Measurements from ENCODE around the gene ATG13.
A peak's percentile ranks its signal among the peaks of the same experiment; 100 is the strongest.

Gene ATG13

DNA sequence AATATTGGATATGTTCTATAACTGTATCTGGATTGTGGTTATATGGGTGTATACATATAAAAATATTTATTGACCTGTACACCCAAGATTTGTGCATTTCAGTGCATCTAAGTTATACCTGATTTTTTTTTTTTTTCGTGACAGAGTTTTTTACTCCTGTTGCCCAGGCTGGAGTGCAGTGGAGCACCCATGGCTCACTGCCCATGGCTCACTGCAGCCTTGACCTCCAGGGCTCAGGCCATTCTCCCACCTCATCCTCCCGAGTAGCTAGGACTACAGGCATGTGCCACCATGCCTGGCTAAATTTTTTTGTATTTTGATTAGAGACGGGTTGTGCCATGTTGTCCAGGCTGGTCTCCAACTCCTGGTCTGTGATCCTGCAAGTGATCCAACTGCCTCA, 24.3 kb downstream of the ATG13 start:
- no peak overlapping the region for H3K4me2 ChIP-seq (ENCODE audit: low read length)
- H3K79me1 ChIP-seq (ENCODE audit: low read length) = no peaks in the 10 kb centered on the region
- no peak overlapping the region for H3K18ac ChIP-seq (ENCODE audit: low read length)
- no peak overlapping the region for H2BK120ac ChIP-seq (ENCODE audit: low read depth, low read length)
- H3K4me3 ChIP-seq (ENCODE audit: low read length) = no peak overlapping the region
- H2BK15ac ChIP-seq (replicated peaks; ENCODE audit: low read depth) = no peak overlapping the region
- no peak overlapping the region for H2BK5ac ChIP-seq (ENCODE audit: low read length)
- no peaks in the 10 kb centered on the region for H3K27me3 ChIP-seq (ENCODE audit: insufficient read depth, low read length, poor library complexity)
- no peak overlapping the region for H4K8ac ChIP-seq (ENCODE audit: low read depth, low read length)
- no peak overlapping the region for H3K23ac ChIP-seq (ENCODE audit: low read length)
- no peak overlapping the region for H3K27ac ChIP-seq (ENCODE audit: low read depth, low read length)
- H3K79me2 ChIP-seq (ENCODE audit: control insufficient read depth, insufficient read depth, low read length) = no peaks in the 10 kb centered on the region
- H3K4ac ChIP-seq (ENCODE audit: low read depth, low read length) = no peak overlapping the region
- no peak for DNase-seq
- no CpG with 5 or more reads among the region's 3 CpGs for WGBS (ENCODE audit: extremely low coverage, insufficient coverage, low lambda C conversion rate)
- H3K4me1 ChIP-seq (ENCODE audit: control insufficient read depth, low read depth, low read length) = no peaks in the 10 kb centered on the region
- peaks cover 4% of the 10 kb centered on the region for H3K36me3 ChIP-seq (ENCODE audit: control insufficient read depth, insufficient read depth, low read length)
- no peak overlapping the region for H4K5ac ChIP-seq (ENCODE audit: low read length)
- H3K56ac ChIP-seq (ENCODE audit: low read length) = no peak overlapping the region
- no peak overlapping the region for H3K9ac ChIP-seq (ENCODE audit: low read length)
- no peak overlapping the region for H2AK5ac ChIP-seq (ENCODE audit: low read length)

DNA sequence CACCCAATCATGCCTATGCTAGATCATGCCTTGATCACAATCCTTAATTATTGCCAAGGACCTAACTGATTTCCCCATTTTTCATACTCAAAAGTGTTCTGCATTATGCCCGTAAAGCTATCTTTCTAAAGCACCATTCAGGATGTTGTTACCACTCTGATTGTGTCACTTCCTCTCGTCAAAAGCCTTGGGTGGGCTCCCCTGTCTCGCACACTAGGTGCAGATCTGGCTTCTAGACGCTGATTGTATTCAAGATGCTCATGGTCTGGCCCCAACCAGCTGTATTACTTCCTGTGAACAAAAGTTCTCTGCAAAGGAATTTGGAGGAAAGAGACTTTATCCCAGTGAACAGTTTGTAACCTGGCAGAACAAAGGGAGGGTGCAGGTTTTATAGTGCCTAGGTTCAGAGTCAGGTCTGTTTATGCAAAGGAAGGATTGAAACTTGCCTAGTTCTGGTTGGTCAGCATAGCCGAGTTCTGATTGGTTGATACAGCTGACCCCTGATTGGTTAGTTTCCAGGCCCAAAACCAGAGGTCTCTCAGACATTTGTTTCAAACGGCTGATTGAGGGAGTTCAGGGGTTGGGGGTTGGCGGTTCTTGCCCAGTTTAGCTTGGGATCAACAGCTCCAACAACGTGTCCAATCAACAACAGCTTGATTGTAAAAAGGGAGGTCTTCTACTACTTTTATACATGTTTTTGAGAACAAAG, 25.4 kb downstream of the ATG13 start:
- Histone ChIP-seq H3K4me2 (ENCODE audit: low read length) (no peak overlapping the region), H3K4me3 (ENCODE audit: low read length) (no peak overlapping the region), H3K4me1 (ENCODE audit: control insufficient read depth, low read depth, low read length) (no peaks in the 10 kb centered on the region), H3K4ac (ENCODE audit: low read depth, low read length) (no peak overlapping the region), H3K36me3 (ENCODE audit: control insufficient read depth, insufficient read depth, low read length) (peaks cover 4% of the 10 kb centered on the region), H3K18ac (ENCODE audit: low read length) (no peak overlapping the region), H4K5ac (ENCODE audit: low read length) (no peak overlapping the region), H3K27me3 (ENCODE audit: insufficient read depth, low read length, poor library complexity) (no peaks in the 10 kb centered on the region), H3K56ac (ENCODE audit: low read length) (no peak overlapping the region), H4K8ac (ENCODE audit: low read depth, low read length) (no peak overlapping the region), H3K79me1 (ENCODE audit: low read length) (no peaks in the 10 kb centered on the region), H2BK5ac (ENCODE audit: low read length) (no peak overlapping the region), H3K79me2 (ENCODE audit: control insufficient read depth, insufficient read depth, low read length) (no peaks in the 10 kb centered on the region), H3K23ac (ENCODE audit: low read length) (no peak overlapping the region), H2BK120ac (ENCODE audit: low read depth, low read length) (no peak overlapping the region), H2AK5ac (ENCODE audit: low read length) (no peak overlapping the region), H3K27ac (ENCODE audit: low read depth, low read length) (no peak overlapping the region), H2BK15ac (replicated peaks; ENCODE audit: low read depth) (no peak overlapping the region), H3K9ac (ENCODE audit: low read length) (no peak overlapping the region)
- DNase-seq = peak; percentile 35
- no CpG with 5 or more reads among the region's 8 CpGs for WGBS (ENCODE audit: extremely low coverage, insufficient coverage, low lambda C conversion rate)

GRCh38 chr11:46643531-46643930, 26.2 kb downstream of the ATG13 start:
- Histone ChIP-seq H2BK15ac (replicated peaks; ENCODE audit: low read depth) (no peak overlapping the region), H3K4ac (ENCODE audit: low read depth, low read length) (no peak overlapping the region), H3K36me3 (ENCODE audit: control insufficient read depth, insufficient read depth, low read length) (peaks cover 2% of the 10 kb centered on the region), H3K27ac (ENCODE audit: low read depth, low read length) (no peak overlapping the region), H3K4me1 (ENCODE audit: control insufficient read depth, low read depth, low read length) (no peaks in the 10 kb centered on the region), H3K9ac (ENCODE audit: low read length) (no peak overlapping the region), H2AK5ac (ENCODE audit: low read length) (no peak overlapping the region), H3K23ac (ENCODE audit: low read length) (no peak overlapping the region), H3K18ac (ENCODE audit: low read length) (no peak overlapping the region), H3K4me2 (ENCODE audit: low read length) (no peak overlapping the region), H3K79me2 (ENCODE audit: control insufficient read depth, insufficient read depth, low read length) (no peaks in the 10 kb centered on the region), H2BK5ac (ENCODE audit: low read length) (no peak overlapping the region), H3K27me3 (ENCODE audit: insufficient read depth, low read length, poor library complexity) (no peaks in the 10 kb centered on the region), H4K8ac (ENCODE audit: low read depth, low read length) (no peak overlapping the region), H3K79me1 (ENCODE audit: low read length) (no peaks in the 10 kb centered on the region), H4K5ac (ENCODE audit: low read length) (no peak overlapping the region), H3K56ac (ENCODE audit: low read length) (no peak overlapping the region), H2BK120ac (ENCODE audit: low read depth, low read length) (no peak overlapping the region), H3K4me3 (ENCODE audit: low read length) (no peak overlapping the region)
- no peak for DNase-seq
- WGBS (ENCODE audit: extremely low coverage, insufficient coverage, low lambda C conversion rate) = no CpG with 5 or more reads among the region's 3 CpGs

- H3K23ac ChIP-seq (ENCODE audit: low read length) = no peak overlapping the region
- H2AK5ac ChIP-seq (ENCODE audit: low read length) = no peak overlapping the region
- no peak overlapping the region for H3K56ac ChIP-seq (ENCODE audit: low read length)
- H3K4ac ChIP-seq (ENCODE audit: low read depth, low read length) = no peak overlapping the region
- no peak overlapping the region for H3K4me3 ChIP-seq (ENCODE audit: low read length)
- no peak overlapping the region for H2BK120ac ChIP-seq (ENCODE audit: low read depth, low read length)
- no peak overlapping the region for H4K8ac ChIP-seq (ENCODE audit: low read depth, low read length)
- no peaks in the 10 kb centered on the region for H3K79me2 ChIP-seq (ENCODE audit: control insufficient read depth, insufficient read depth, low read length)
- no peaks in the 10 kb centered on the region for H3K27me3 ChIP-seq (ENCODE audit: insufficient read depth, low read length, poor library complexity)
- no peak overlapping the region for H4K5ac ChIP-seq (ENCODE audit: low read length)
- no peak overlapping the region for H3K4me2 ChIP-seq (ENCODE audit: low read length)
- no peak overlapping the region for H3K18ac ChIP-seq (ENCODE audit: low read length)
- H2BK5ac ChIP-seq (ENCODE audit: low read length) = no peak overlapping the region
- H3K36me3 ChIP-seq (ENCODE audit: control insufficient read depth, insufficient read depth, low read length) = peaks cover 2% of the 10 kb centered on the region
- H3K79me1 ChIP-seq (ENCODE audit: low read length) = no peaks in the 10 kb centered on the region
- no peak overlapping the region for H3K9ac ChIP-seq (ENCODE audit: low read length)
- H2BK15ac ChIP-seq (replicated peaks; ENCODE audit: low read depth) = no peak overlapping the region
- no peaks in the 10 kb centered on the region for H3K4me1 ChIP-seq (ENCODE audit: control insufficient read depth, low read depth, low read length)
- DNase-seq = no peak
- no peak overlapping the region for H3K27ac ChIP-seq (ENCODE audit: low read depth, low read length)
Observed at GRCh38 chr11:46643986-46644385, 26.6 kb downstream of the ATG13 start.

DNA sequence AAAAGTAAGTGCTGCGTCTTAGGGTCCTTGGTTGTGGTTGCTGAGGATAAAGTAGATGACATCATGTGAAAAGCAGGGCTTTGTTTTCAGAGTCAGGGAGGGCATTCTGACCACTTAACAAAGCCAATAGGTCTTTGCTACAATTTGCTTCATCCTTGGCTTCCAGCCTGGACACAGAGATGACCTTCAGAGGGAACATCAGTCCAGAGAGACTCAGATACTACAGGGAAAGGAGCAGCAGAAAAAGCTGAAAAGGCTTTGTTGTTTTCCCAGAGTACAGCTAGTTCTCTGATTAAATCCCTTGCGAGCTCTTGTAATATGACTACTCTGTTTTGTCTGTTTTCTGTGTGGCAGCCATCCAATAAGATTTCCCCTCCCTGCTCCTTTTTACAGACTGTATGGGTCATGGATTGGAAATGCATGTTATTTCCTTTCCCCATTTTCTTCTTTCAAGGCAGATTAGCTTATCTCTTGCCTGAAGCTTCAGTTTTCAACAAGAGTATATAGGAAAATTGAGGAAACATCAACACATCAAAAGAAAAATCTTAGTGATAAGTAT, 31.9 kb downstream of the ATG13 start:
- Histone ChIP-seq H2BK5ac (ENCODE audit: low read length) (no peak overlapping the region), H3K4ac (ENCODE audit: low read depth, low read length) (no peak overlapping the region), H3K4me2 (ENCODE audit: low read length) (no peak overlapping the region), H4K5ac (ENCODE audit: low read length) (no peak overlapping the region), H3K4me3 (ENCODE audit: low read length) (no peak overlapping the region), H2BK120ac (ENCODE audit: low read depth, low read length) (no peak overlapping the region), H2BK15ac (replicated peaks; ENCODE audit: low read depth) (no peak overlapping the region), H3K4me1 (ENCODE audit: control insufficient read depth, low read depth, low read length) (no peaks in the 10 kb centered on the region), H2AK5ac (ENCODE audit: low read length) (no peak overlapping the region), H3K23ac (ENCODE audit: low read length) (no peak overlapping the region), H3K18ac (ENCODE audit: low read length) (no peak overlapping the region), H3K27me3 (ENCODE audit: insufficient read depth, low read length, poor library complexity) (no peaks in the 10 kb centered on the region), H3K36me3 (ENCODE audit: control insufficient read depth, insufficient read depth, low read length) (peaks cover 5% of the 10 kb centered on the region), H3K9ac (ENCODE audit: low read length) (no peak overlapping the region), H4K8ac (ENCODE audit: low read depth, low read length) (no peak overlapping the region), H3K56ac (ENCODE audit: low read length) (no peak overlapping the region), H3K27ac (ENCODE audit: low read depth, low read length) (no peak overlapping the region), H3K79me1 (ENCODE audit: low read length) (no peaks in the 10 kb centered on the region), H3K79me2 (ENCODE audit: control insufficient read depth, insufficient read depth, low read length) (no peaks in the 10 kb centered on the region)
- WGBS (ENCODE audit: extremely low coverage, insufficient coverage, low lambda C conversion rate) = no CpG with 5 or more reads among the region's 2 CpGs
- peak; percentile 58 for DNase-seq

GRCh38 chr11:46655631-46656030, 38.3 kb downstream of the ATG13 start:
- Histone ChIP-seq H3K36me3 (ENCODE audit: control insufficient read depth, insufficient read depth, low read length) (peaks cover 3% of the 10 kb centered on the region), H3K18ac (ENCODE audit: low read length) (no peak overlapping the region), H2AK5ac (ENCODE audit: low read length) (no peak overlapping the region), H3K4me3 (ENCODE audit: low read length) (no peak overlapping the region), H3K79me1 (ENCODE audit: low read length) (no peaks in the 10 kb centered on the region), H3K4me1 (ENCODE audit: control insufficient read depth, low read depth, low read length) (no peaks in the 10 kb centered on the region), H3K9ac (ENCODE audit: low read length) (no peak overlapping the region), H4K5ac (ENCODE audit: low read length) (no peak overlapping the region), H3K4me2 (ENCODE audit: low read length) (no peak overlapping the region), H4K8ac (ENCODE audit: low read depth, low read length) (no peak overlapping the region), H3K27me3 (ENCODE audit: insufficient read depth, low read length, poor library complexity) (no peaks in the 10 kb centered on the region), H3K56ac (ENCODE audit: low read length) (no peak overlapping the region), H2BK5ac (ENCODE audit: low read length) (no peak overlapping the region), H2BK15ac (replicated peaks; ENCODE audit: low read depth) (no peak overlapping the region), H3K4ac (ENCODE audit: low read depth, low read length) (no peak overlapping the region), H2BK120ac (ENCODE audit: low read depth, low read length) (no peak overlapping the region), H3K27ac (ENCODE audit: low read depth, low read length) (no peak overlapping the region), H3K79me2 (ENCODE audit: control insufficient read depth, insufficient read depth, low read length) (no peaks in the 10 kb centered on the region), H3K23ac (ENCODE audit: low read length) (no peak overlapping the region)
- no peak for DNase-seq
- no CpG with 5 or more reads among the region's 4 CpGs for WGBS (ENCODE audit: extremely low coverage, insufficient coverage, low lambda C conversion rate)

Data from mesendoderm (in vitro differentiated cells).